Vagina (tissue), 2 donors: ENCODE measurements around the gene PDE6C.

Experiments used
- POLR2A ChIP-seq, 2 donors: fragments of 450-650 bp; IDR thresholded peaks; one replicate each; pipeline ENCODE4 v1.6.1; 2017; ENCODE audit warnings: antibody characterized with exemption in 2 of 2, mild to moderate bottlenecking in 2 of 2, moderate library complexity in 2 of 2
- POLR2AphosphoS5 ChIP-seq, 2 donors: sonication (generic); formaldehyde crosslinking; IDR thresholded peaks; one replicate each; pipeline ENCODE4 v1.9.0; 2017; ENCODE audit warnings: antibody characterized with exemption in 2 of 2, mild to moderate bottlenecking in 2 of 2, low read depth in 1 of 2; ENCODE audit not compliant: insufficient read depth in 1 of 2
- TF ChIP-seq, protein P1 (sequence below), 3 experiments: fragments of 450-650 bp in 2 of 3; fragments of 200-600 bp in 1 of 3; sonication (generic) in 1 of 3; IDR thresholded peaks; one replicate each; pipeline ENCODE4 v1.5.1; 2017 to 2019; ENCODE audit warnings: antibody characterized with exemption in 3 of 3, mild to moderate bottlenecking in 2 of 3, moderate library complexity in 2 of 3

DNA sequence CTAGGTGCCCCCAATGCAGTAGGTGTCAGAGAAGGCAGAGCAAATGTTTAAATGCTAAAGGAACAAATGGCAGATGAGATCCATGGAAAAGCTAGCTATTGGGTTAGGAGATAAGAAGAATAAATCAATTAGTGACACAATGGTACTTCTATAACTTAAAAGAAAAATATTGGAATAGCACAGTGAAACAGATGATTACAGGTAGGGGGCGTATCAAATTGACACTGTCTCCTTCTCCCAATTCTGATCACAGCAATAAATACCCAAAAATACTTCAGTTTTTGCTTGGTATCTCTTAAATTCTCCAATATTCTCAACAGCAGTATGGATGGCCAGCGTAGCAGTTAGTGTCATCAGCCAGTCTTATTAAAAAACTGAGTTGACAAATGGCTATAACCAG lies 84.9 kb downstream of the PDE6C start:
- TF ChIP-seq, protein P1, sequence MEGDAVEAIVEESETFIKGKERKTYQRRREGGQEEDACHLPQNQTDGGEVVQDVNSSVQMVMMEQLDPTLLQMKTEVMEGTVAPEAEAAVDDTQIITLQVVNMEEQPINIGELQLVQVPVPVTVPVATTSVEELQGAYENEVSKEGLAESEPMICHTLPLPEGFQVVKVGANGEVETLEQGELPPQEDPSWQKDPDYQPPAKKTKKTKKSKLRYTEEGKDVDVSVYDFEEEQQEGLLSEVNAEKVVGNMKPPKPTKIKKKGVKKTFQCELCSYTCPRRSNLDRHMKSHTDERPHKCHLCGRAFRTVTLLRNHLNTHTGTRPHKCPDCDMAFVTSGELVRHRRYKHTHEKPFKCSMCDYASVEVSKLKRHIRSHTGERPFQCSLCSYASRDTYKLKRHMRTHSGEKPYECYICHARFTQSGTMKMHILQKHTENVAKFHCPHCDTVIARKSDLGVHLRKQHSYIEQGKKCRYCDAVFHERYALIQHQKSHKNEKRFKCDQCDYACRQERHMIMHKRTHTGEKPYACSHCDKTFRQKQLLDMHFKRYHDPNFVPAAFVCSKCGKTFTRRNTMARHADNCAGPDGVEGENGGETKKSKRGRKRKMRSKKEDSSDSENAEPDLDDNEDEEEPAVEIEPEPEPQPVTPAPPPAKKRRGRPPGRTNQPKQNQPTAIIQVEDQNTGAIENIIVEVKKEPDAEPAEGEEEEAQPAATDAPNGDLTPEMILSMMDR (IDR thresholded peaks at IDR 0.05) = no peak
- TF ChIP-seq POLR2A (IDR thresholded peaks at IDR 0.05) = no peak
- no peak for TF ChIP-seq POLR2AphosphoS5 (IDR thresholded peaks at IDR 0.05; ENCODE audit: insufficient read depth in 1 of 2, low read depth in 1 of 2)
